H9 (cell line): ENCODE measurements around the gene KCNJ11. TPM values are rescaled to one million over a fixed set of nuclear protein-coding genes. Genes with fewer than 3 reads are reported as not detected.

ENCODE experiments used
- DNase-seq: peaks from one replicate; pipeline ENCODE4 v3.0.0-alpha.2; 2017
- H2AFZ ChIP-seq: one replicate; pipeline ENCODE4 v1.6.1; 2013; ENCODE audit warnings: mild to moderate bottlenecking, low read length, control low read depth, moderate library complexity
- H2AK5ac ChIP-seq: 2 replicates; pipeline ENCODE4 v1.6.1; 2013; ENCODE audit warnings: low read length, control low read depth, mixed read lengths; ENCODE audit not compliant: insufficient read length
- H2BK120ac ChIP-seq: one replicate; pipeline ENCODE4 v1.6.1; 2013; ENCODE audit warnings: low read depth, mild to moderate bottlenecking, low read length, control low read depth, inconsistent platforms; ENCODE audit not compliant: poor library complexity, severe bottlenecking
- H2BK12ac ChIP-seq: 2 replicates; pipeline ENCODE4 v1.6.1; 2013; ENCODE audit warnings: low read length, control low read depth, mixed read lengths, low read depth; ENCODE audit not compliant: insufficient read length
- H2BK15ac ChIP-seq: 2 replicates; pipeline ENCODE4 v1.6.1; 2013; ENCODE audit warnings: low read depth, low read length, control low read depth
- H2BK20ac ChIP-seq: one replicate; pipeline ENCODE4 v1.6.1; 2013; ENCODE audit warnings: low read depth, mild to moderate bottlenecking, low read length, control low read depth, inconsistent platforms; ENCODE audit not compliant: poor library complexity, severe bottlenecking
- H2BK5ac ChIP-seq: 2 replicates; pipeline ENCODE4 v1.6.1; 2013; ENCODE audit warnings: low read length, control low read depth, mixed read lengths; ENCODE audit not compliant: insufficient read length
- H3K14ac ChIP-seq: 2 replicates; pipeline ENCODE4 v1.6.1; 2013; ENCODE audit warnings: low read length, control low read depth; ENCODE audit not compliant: insufficient read depth
- H3K18ac ChIP-seq: 2 replicates; pipeline ENCODE4 v1.6.1; 2013; ENCODE audit warnings: low read depth, mild to moderate bottlenecking, mixed read lengths, low read length, control low read depth; ENCODE audit not compliant: insufficient read length
- H3K23ac ChIP-seq: 2 replicates; pipeline ENCODE4 v1.6.1; 2013; ENCODE audit warnings: low read length, control low read depth, mixed read lengths, low read depth; ENCODE audit not compliant: insufficient read length
- H3K23me2 ChIP-seq: 2 replicates; pipeline ENCODE4 v1.6.1; 2013; ENCODE audit warnings: low read depth, mild to moderate bottlenecking, mixed read lengths, low read length, control low read depth; ENCODE audit not compliant: insufficient read length, poor library complexity, severe bottlenecking
- H3K27ac ChIP-seq: 2 replicates; pipeline ENCODE4 v1.5.1; 2013; ENCODE audit warnings: low read length, control low read depth, mixed read lengths, low read depth; ENCODE audit not compliant: insufficient read length
- H3K27me3 ChIP-seq: 2 replicates; pipeline ENCODE4 v1.6.1; 2013; ENCODE audit warnings: low read length, control low read depth, inconsistent platforms; ENCODE audit not compliant: insufficient read depth
- H3K4ac ChIP-seq: 2 replicates; pipeline ENCODE4 v1.6.1; 2013; ENCODE audit warnings: low read depth, mild to moderate bottlenecking, control low read depth, inconsistent platforms, low read length, moderate library complexity
- H3K4me1 ChIP-seq: 2 replicates; pipeline ENCODE4 v1.6.1; 2013; ENCODE audit warnings: low read length, control low read depth, inconsistent platforms; ENCODE audit not compliant: insufficient read depth
- H3K4me2 ChIP-seq: 2 replicates; pipeline ENCODE4 v1.6.1; 2013; ENCODE audit warnings: low read length, control low read depth, mixed read lengths; ENCODE audit not compliant: insufficient read length, insufficient read depth
- H3K56ac ChIP-seq: 2 replicates; pipeline ENCODE4 v1.6.1; 2013; ENCODE audit warnings: low read depth, mild to moderate bottlenecking, mixed read lengths, low read length, control low read depth; ENCODE audit not compliant: insufficient read length
- H3K79me1 ChIP-seq: 2 replicates; pipeline ENCODE4 v1.6.1; 2013; ENCODE audit warnings: low read depth, mild to moderate bottlenecking, moderate library complexity, low read length, control low read depth, inconsistent platforms; ENCODE audit not compliant: insufficient read depth, poor library complexity, severe bottlenecking
- H3K79me2 ChIP-seq: 2 replicates; pipeline ENCODE4 v1.6.1; 2013; ENCODE audit warnings: low read length, control low read depth, inconsistent platforms; ENCODE audit not compliant: insufficient read depth
- H3K9ac ChIP-seq: 2 replicates; pipeline ENCODE4 v1.6.1; 2013; ENCODE audit warnings: low read length, control low read depth, mixed read lengths; ENCODE audit not compliant: insufficient read length; ENCODE audit errors: extremely low read depth
- H3K9me3 ChIP-seq: one replicate; pipeline ENCODE4 v1.6.1; 2013; ENCODE audit warnings: low read depth, low read length, inconsistent platforms; ENCODE audit not compliant: control insufficient read depth
- H3T11ph ChIP-seq: one replicate; pipeline ENCODE4 v1.6.1; 2013; ENCODE audit warnings: mild to moderate bottlenecking, low read length, control low read depth, inconsistent platforms
- H4K20me1 ChIP-seq: one replicate; pipeline ENCODE4 v1.6.1; 2013; ENCODE audit not compliant: control insufficient read depth, insufficient read length, insufficient read depth
- H4K5ac ChIP-seq: 2 replicates; pipeline ENCODE4 v1.6.1; 2013; ENCODE audit warnings: low read depth, mild to moderate bottlenecking, mixed read lengths, low read length, control low read depth; ENCODE audit not compliant: insufficient read length
- H4K8ac ChIP-seq: replicated peaks from 2 replicates; pipeline ENCODE4 v1.6.1; 2013; ENCODE audit warnings: low read length, control low read depth, mixed read lengths, low read depth; ENCODE audit not compliant: insufficient read length
- H4K91ac ChIP-seq: 2 replicates; pipeline ENCODE4 v1.6.1; 2013; ENCODE audit warnings: low read depth, mild to moderate bottlenecking, moderate library complexity, mixed read lengths, low read length, control low read depth; ENCODE audit not compliant: insufficient read length
- H3K27ac Mint-ChIP-seq, 3 experiments: 2 replicates in 2 of 3; 3 replicates in 1 of 3; pipeline ENCODE4 v1.8.0; 2020 to 2021; ENCODE audit warnings: mixed read lengths in 3 of 3, mild to moderate bottlenecking in 1 of 3, moderate library complexity in 1 of 3
- H3K27me3 Mint-ChIP-seq: 2 replicates; pipeline ENCODE4 v1.8.0; 2021; ENCODE audit warnings: low read depth, mild to moderate bottlenecking, moderate library complexity, mixed read lengths
- H3K36me3 Mint-ChIP-seq, 3 experiments: 2 replicates in 2 of 3; 3 replicates in 1 of 3; pipeline ENCODE4 v1.8.0; 2020 to 2021; ENCODE audit warnings: low read depth in 3 of 3, mixed read lengths in 3 of 3; ENCODE audit not compliant: insufficient read depth in 1 of 3
- H3K4me1 Mint-ChIP-seq, 2 experiments: 2 replicates each; pipeline ENCODE4 v1.8.0; 2020; ENCODE audit warnings: mixed read lengths in 2 of 2
- H3K4me3 Mint-ChIP-seq, 2 experiments: 2 replicates in 1 of 2; 3 replicates in 1 of 2; pipeline ENCODE4 v1.8.0; 2020 to 2021; ENCODE audit warnings: mild to moderate bottlenecking in 2 of 2, mixed read lengths in 2 of 2, moderate library complexity in 1 of 2
- H3K9me3 Mint-ChIP-seq, 2 experiments: 2 replicates in 1 of 2; 3 replicates in 1 of 2; pipeline ENCODE4 v1.8.0; 2020; ENCODE audit warnings: mild to moderate bottlenecking in 2 of 2, mixed read lengths in 2 of 2, moderate library complexity in 1 of 2
- WGBS: extraction: QIAGEN DNeasy Blood & Tissue Kit; methylation state at CpG from one replicate; pipeline ENCODE4 v1.1.7; 2013; ENCODE audit warnings: missing lambda C conversion rate, low lambda C conversion rate, mixed read lengths; ENCODE audit not compliant: insufficient read length; ENCODE audit errors: extremely low coverage; 5-methylcytosine and 5-hydroxymethylcytosine counted together
- total RNA-seq: library from RNA; stranded (reverse); gene quantifications from 2 replicates; pipeline ENCODE4 v1.2.1, GENCODE V29; 2021
- TF ChIP-seq, protein P1 (sequence below): fragments of 200-600 bp; sonication (generic); conservative IDR thresholded peaks from 3 replicates; pipeline ENCODE4 v1.8.0; 2021; ENCODE audit warnings: antibody characterized with exemption, mild to moderate bottlenecking

KCNJ11 gene
- total RNA-seq, 1 experiment from 2014 or later: 2.3 TPM

DNA sequence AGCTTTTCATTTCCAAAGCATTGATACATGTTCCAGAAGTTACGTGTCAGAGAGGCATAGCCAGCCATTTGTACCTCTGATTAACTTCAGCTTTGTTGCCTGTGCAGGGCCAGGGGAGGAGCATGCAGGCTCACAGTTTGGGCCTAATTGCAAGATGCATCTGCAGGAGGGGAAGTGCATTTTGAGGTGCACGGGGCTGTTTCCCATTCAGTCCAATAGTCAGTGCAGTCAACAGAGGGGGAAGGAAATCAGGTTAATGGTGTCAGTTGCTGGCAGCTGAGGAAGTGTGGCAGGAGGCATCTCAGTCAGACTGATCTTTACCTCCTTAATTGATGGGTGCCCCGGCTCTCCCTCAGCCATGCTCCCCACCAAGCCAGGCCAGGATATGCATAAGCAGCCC, 48.9 kb upstream of the KCNJ11 start:
- no peak overlapping the region for H2AFZ ChIP-seq
- no peaks in the 10 kb centered on the region for H3K79me1 ChIP-seq
- peaks cover 64% of the 10 kb centered on the region for H3K27me3 Mint-ChIP-seq
- H3K23me2 ChIP-seq: no peaks in the 10 kb centered on the region
- no peak overlapping the region for H3K14ac ChIP-seq
- no peak overlapping the region for H4K91ac ChIP-seq
- no peaks in the 10 kb centered on the region for H3K9me3 ChIP-seq
- H3K27ac Mint-ChIP-seq: peak overlapping the region in 1 of 3 experiments; percentile 49; a peak in 1 of 7 replicates
- H2BK120ac ChIP-seq: no peak overlapping the region
- no peak overlapping the region for H2BK12ac ChIP-seq
- no peaks in the 10 kb centered on the region for H3K79me2 ChIP-seq
- H2AK5ac ChIP-seq: no peak overlapping the region
- peaks cover 16% of the 10 kb centered on the region; the same call in 1 of the 2 replicates for H3K27me3 ChIP-seq
- peaks cover 4 to 5% of the 10 kb centered on the region in 2 experiments; a peak in 4 of 5 replicates for H3K9me3 Mint-ChIP-seq
- no peak overlapping the region for H3K56ac ChIP-seq
- no peak overlapping the region for H3K4ac ChIP-seq
- H2BK15ac ChIP-seq: no peak overlapping the region
- no CpG with 5 or more reads among the region's 3 CpGs for WGBS
- peaks cover 21 to 22% of the 10 kb centered on the region in 2 experiments for H3K4me1 Mint-ChIP-seq
- H3K27ac ChIP-seq: no peak overlapping the region
- H3K23ac ChIP-seq: no peak overlapping the region
- no peak overlapping the region; a peak in 1 of 5 replicates for H3K4me3 Mint-ChIP-seq
- no peak overlapping the region for H3K9ac ChIP-seq
- no peak overlapping the region for H3T11ph ChIP-seq
- H2BK5ac ChIP-seq: no peak overlapping the region
- H4K20me1 ChIP-seq: no peaks in the 10 kb centered on the region
- no peak for DNase-seq
- no peak overlapping the region for H4K8ac ChIP-seq
- H4K5ac ChIP-seq: no peak overlapping the region
- H3K18ac ChIP-seq: no peak overlapping the region
- peaks cover 0 to 7% (median 4%) of the 10 kb centered on the region in 3 experiments; a peak in 3 of 7 replicates for H3K36me3 Mint-ChIP-seq
- TF ChIP-seq, protein P1, sequence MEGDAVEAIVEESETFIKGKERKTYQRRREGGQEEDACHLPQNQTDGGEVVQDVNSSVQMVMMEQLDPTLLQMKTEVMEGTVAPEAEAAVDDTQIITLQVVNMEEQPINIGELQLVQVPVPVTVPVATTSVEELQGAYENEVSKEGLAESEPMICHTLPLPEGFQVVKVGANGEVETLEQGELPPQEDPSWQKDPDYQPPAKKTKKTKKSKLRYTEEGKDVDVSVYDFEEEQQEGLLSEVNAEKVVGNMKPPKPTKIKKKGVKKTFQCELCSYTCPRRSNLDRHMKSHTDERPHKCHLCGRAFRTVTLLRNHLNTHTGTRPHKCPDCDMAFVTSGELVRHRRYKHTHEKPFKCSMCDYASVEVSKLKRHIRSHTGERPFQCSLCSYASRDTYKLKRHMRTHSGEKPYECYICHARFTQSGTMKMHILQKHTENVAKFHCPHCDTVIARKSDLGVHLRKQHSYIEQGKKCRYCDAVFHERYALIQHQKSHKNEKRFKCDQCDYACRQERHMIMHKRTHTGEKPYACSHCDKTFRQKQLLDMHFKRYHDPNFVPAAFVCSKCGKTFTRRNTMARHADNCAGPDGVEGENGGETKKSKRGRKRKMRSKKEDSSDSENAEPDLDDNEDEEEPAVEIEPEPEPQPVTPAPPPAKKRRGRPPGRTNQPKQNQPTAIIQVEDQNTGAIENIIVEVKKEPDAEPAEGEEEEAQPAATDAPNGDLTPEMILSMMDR: no peak
- H3K4me1 ChIP-seq: no peaks in the 10 kb centered on the region; the same call in 1 of the 2 replicates
- H3K4me2 ChIP-seq: no peak overlapping the region
- H2BK20ac ChIP-seq: no peak overlapping the region
